Esophagus muscularis mucosa (tissue), 4 donors: Measurements from ENCODE around the gene ZNF117. TPM values are rescaled to one million over a fixed set of nuclear protein-coding genes. Genes with fewer than 3 reads are reported as not detected.

Experiments
- DNase-seq: peaks from one replicate; pipeline ENCODE4 v3.0.0-alpha.2; 2017; ENCODE audit errors: extremely low spot score
- H3K27ac ChIP-seq, 4 donors: fragments of 200-600 bp; sonication (generic); replicated peaks in 1 of 4; 1 replicate in 3 of 4; 2 replicates in 1 of 4; pipeline ENCODE4 v1.5.1; 2016 to 2019; ENCODE audit warnings: mild to moderate bottlenecking in 1 of 4
- H3K27me3 ChIP-seq, 4 donors: fragments of 200-600 bp; sonication (generic); one replicate each; pipeline versions ENCODE4 v1.5.1 to v1.6.0; 2016 to 2019
- H3K36me3 ChIP-seq, 4 donors: fragments of 200-600 bp; sonication (generic); one replicate each; pipeline ENCODE4 v1.5.1; 2016 to 2019
- H3K4me1 ChIP-seq, 4 donors: fragments of 200-600 bp; sonication (generic); one replicate each; pipeline ENCODE4 v1.5.1; 2016 to 2019
- H3K4me3 ChIP-seq, 4 donors: fragments of 200-600 bp; sonication (generic); 1 replicate in 2 of 4; 2 replicates in 2 of 4; pipeline ENCODE4 v1.5.1; 2016 to 2019; ENCODE audit warnings: mild to moderate bottlenecking in 4 of 4, moderate library complexity in 1 of 4
- H3K9me3 ChIP-seq, 4 donors: fragments of 200-600 bp; sonication (generic); 1 replicate in 3 of 4; 2 replicates in 1 of 4; pipeline ENCODE4 v1.5.1; 2016 to 2019
- CTCF ChIP-seq, 3 experiments: fragments of 200-600 bp in 2 of 3; fragments of 450-650 bp in 1 of 3; sonication (generic) in 2 of 3; IDR thresholded peaks; one replicate each; pipeline ENCODE4 v1.5.1; 2017 to 2019; ENCODE audit warnings: antibody characterized with exemption in 3 of 3, mild to moderate bottlenecking in 2 of 3, moderate library complexity in 1 of 3
- EP300 ChIP-seq: sonication (generic); formaldehyde crosslinking; IDR thresholded peaks from one replicate; pipeline ENCODE4 v1.6.1; 2017; ENCODE audit warnings: antibody characterized with exemption
- POLR2A ChIP-seq: fragments of 450-650 bp; IDR thresholded peaks from one replicate; pipeline ENCODE4 v1.6.1; 2017; ENCODE audit warnings: antibody characterized with exemption, moderate library complexity, mild to moderate bottlenecking, low read depth
- POLR2AphosphoS5 ChIP-seq, 2 donors: sonication (generic); formaldehyde crosslinking; IDR thresholded peaks; one replicate each; pipeline ENCODE4 v1.6.1; 2017; ENCODE audit warnings: antibody characterized with exemption in 2 of 2
- WGBS: methylation state at CpG from one replicate; pipeline ENCODE4 v1.1.5; 2018; 5-methylcytosine and 5-hydroxymethylcytosine counted together
- intact Hi-C: fragments of 100-400 bp; cut with DNase I; formaldehyde crosslinking; loops from one replicate; pipeline ENCODE4 v1.15.1; 2023
- total RNA-seq, 4 donors: library from RNA; depleted of rRNA; stranded (reverse); fragments of >200 nt; gene quantifications; one replicate each; pipeline versions ENCODE4 v1.1.0 to v1.2.1, GENCODE V29; 2016

Gene ZNF117
- total RNA-seq, 4 donors from 2014 or later = 2.9 to 8.7 (median 4.1) TPM

GRCh38 chr7:64993901-64994300, 3.1 kb upstream of the ZNF117 start:
- H3K4me3 ChIP-seq = no peak overlapping the region
- H3K4me1 ChIP-seq = peaks cover 0 to 20% (median 16%) of the 10 kb centered on the region in 4 donors
- no peak for TF ChIP-seq EP300
- no peak for TF ChIP-seq CTCF (IDR thresholded peaks at IDR 0.05)
- no peak for TF ChIP-seq POLR2AphosphoS5 (IDR thresholded peaks at IDR 0.05)
- no peak for TF ChIP-seq POLR2A
- peaks cover 0 to 26% (median 9%) of the 10 kb centered on the region in 4 donors for H3K36me3 ChIP-seq
- no peaks in the 10 kb centered on the region for H3K27me3 ChIP-seq
- H3K9me3 ChIP-seq = peaks cover 0 to 16% (median 8%) of the 10 kb centered on the region in 4 donors
- 97% methylated on average over 7 of the region's 7 CpGs for WGBS
- H3K27ac ChIP-seq = no peak overlapping the region
- intact Hi-C loops = no loop called here
- DNase-seq = no peak

GRCh38 chr7:64992971-64993370, 2.1 kb upstream of the ZNF117 start:
- peaks cover 0 to 16% (median 8%) of the 10 kb centered on the region in 4 donors for H3K9me3 ChIP-seq
- WGBS = 75% methylated on average over 4 of the region's 5 CpGs
- H3K36me3 ChIP-seq = peaks cover 0 to 24% (median 9%) of the 10 kb centered on the region in 4 donors
- DNase-seq = no peak
- peaks cover 0 to 11% (median 9%) of the 10 kb centered on the region in 4 donors for H3K4me1 ChIP-seq
- no peak overlapping the region for H3K4me3 ChIP-seq
- no peak overlapping the region for H3K27ac ChIP-seq
- TF ChIP-seq POLR2A = no peak
- no peak for TF ChIP-seq CTCF (IDR thresholded peaks at IDR 0.05)
- TF ChIP-seq EP300 = no peak
- no peak for TF ChIP-seq POLR2AphosphoS5 (IDR thresholded peaks at IDR 0.05)
- H3K27me3 ChIP-seq = no peaks in the 10 kb centered on the region
- intact Hi-C loops = no loop called here

GRCh38 chr7:64990216-64990615, 620 bp downstream of the ZNF117 start:
- intact Hi-C loops = no loop called here
- Histone ChIP-seq H3K4me3 (no peak overlapping the region), H3K27ac (no peak overlapping the region), H3K4me1 (no peaks in the 10 kb centered on the region), H3K36me3 (peaks cover 0 to 28% (median 10%) of the 10 kb centered on the region in 4 donors), H3K9me3 (peaks cover 0 to 16% (median 8%) of the 10 kb centered on the region in 4 donors), H3K27me3 (no peaks in the 10 kb centered on the region)
- DNase-seq = no peak
- TF ChIP-seq POLR2A (no peak), EP300 (no peak), POLR2AphosphoS5 (IDR thresholded peaks at IDR 0.05) (no peak), CTCF (IDR thresholded peaks at IDR 0.05) (no peak)
- 92% methylated on average over 7 of the region's 7 CpGs for WGBS

- intact Hi-C loops = no loop called here
- Histone ChIP-seq H3K4me1 (no peaks in the 10 kb centered on the region), H3K27me3 (no peaks in the 10 kb centered on the region), H3K9me3 (peaks cover 0 to 46% (median 33%) of the 10 kb centered on the region in 4 donors), H3K27ac (no peak overlapping the region), H3K36me3 (peaks cover 19 to 46% (median 33%) of the 10 kb centered on the region in 4 donors), H3K4me3 (no peak overlapping the region)
- TF ChIP-seq CTCF (IDR thresholded peaks at IDR 0.05) (no peak), EP300 (no peak), POLR2AphosphoS5 (IDR thresholded peaks at IDR 0.05) (no peak), POLR2A (no peak)
- no peak for DNase-seq
- 97% methylated on average over 5 of the region's 5 CpGs for WGBS
Measured at GRCh38 chr7:64978497-64979203, 12.2 kb downstream of the ZNF117 start.

- intact Hi-C loops = no loop called here
- no peak for DNase-seq
- H3K4me1 ChIP-seq = no peaks in the 10 kb centered on the region
- H3K4me3 ChIP-seq = no peak overlapping the region
- no peak overlapping the region for H3K27ac ChIP-seq
- no peaks in the 10 kb centered on the region for H3K9me3 ChIP-seq
- no peaks in the 10 kb centered on the region for H3K36me3 ChIP-seq
- TF ChIP-seq EP300 (no peak), CTCF (IDR thresholded peaks at IDR 0.05) (no peak), POLR2AphosphoS5 (IDR thresholded peaks at IDR 0.05) (no peak), POLR2A (no peak)
- H3K27me3 ChIP-seq = no peaks in the 10 kb centered on the region
Measured at GRCh38 chr7:64965594-64965993, 25.2 kb downstream of the ZNF117 start.
